Measurements from ENCODE around the gene TMEM145.

TMEM145 gene

GRCh38 chr19:42290136-42290522, 23.0 kb upstream of the TMEM145 start:
- DNase-seq = no peak

- DNase-seq = peak in 1 of 2 experiments; percentile 9
Observed at GRCh38 chr19:42290523-42291434, 22.3 kb upstream of the TMEM145 start.

- DNase-seq = no peak
Observed at GRCh38 chr19:42291435-42291810, 21.7 kb upstream of the TMEM145 start.

- no peak for DNase-seq
Observed at GRCh38 chr19:42292042-42292960, 20.8 kb upstream of the TMEM145 start.

GRCh38 chr19:42292963-42293362, 20.1 kb upstream of the TMEM145 start:
- DNase-seq = no peak

- DNase-seq = no peak
Observed at GRCh38 chr19:42293540-42293939, 19.6 kb upstream of the TMEM145 start.

- no peak for DNase-seq
Observed at GRCh38 chr19:42293948-42294347, 19.2 kb upstream of the TMEM145 start.

- no peak for DNase-seq
Observed at GRCh38 chr19:42294471-42295137, 18.5 kb upstream of the TMEM145 start.

GRCh38 chr19:42295342-42295741, 17.8 kb upstream of the TMEM145 start:
- DNase-seq = no peak

- DNase-seq = peak in 1 of 2 experiments; percentile 54
Observed at GRCh38 chr19:42295831-42296525, 17.1 kb upstream of the TMEM145 start.

GRCh38 chr19:42297039-42297438, 16.1 kb upstream of the TMEM145 start:
- no peak for DNase-seq

GRCh38 chr19:42301646-42302203, 11.4 kb upstream of the TMEM145 start, which contains the start of gene PRR19:
TSS of gene PRR19 (plus strand) at chr19:42302132. CDS start at chr19:42309585, 7,453 bp downstream.
- DNase-seq = no peak

- no peak for DNase-seq
Observed at GRCh38 chr19:42303101-42303464, 10.0 kb upstream of the TMEM145 start.

GRCh38 chr19:42303876-42304275, 9.2 kb upstream of the TMEM145 start:
- no peak for DNase-seq

GRCh38 chr19:42306646-42307045, 6.5 kb upstream of the TMEM145 start:
- DNase-seq = no peak

- DNase-seq = no peak
Observed at GRCh38 chr19:42309686-42310085, 3.4 kb upstream of the TMEM145 start.

- no peak for DNase-seq
Observed at GRCh38 chr19:42311657-42312056, 1.5 kb upstream of the TMEM145 start.

GRCh38 chr19:42312370-42312769, 739 bp upstream of the TMEM145 start:
- no peak for DNase-seq

- DNase-seq = no peak
Observed at GRCh38 chr19:42313840-42314755, 989 bp downstream of the TMEM145 start.

GRCh38 chr19:42315024-42315423, 1.9 kb downstream of the TMEM145 start:
- DNase-seq = no peak
